Fibroblast of peridontal ligament (primary cell): ENCODE results near the gene EPS15.
"Not testable (repeated sequence)": the region's sequence is repeated elsewhere in the genome, so short reads cannot be mapped to it uniquely, and the experiment has no call there.

Experiments
- DNase-seq: peaks from one replicate; pipeline ENCODE4 v3.0.0-alpha.2; 2010; ENCODE audit errors: extremely low read depth

The EPS15 gene

DNA sequence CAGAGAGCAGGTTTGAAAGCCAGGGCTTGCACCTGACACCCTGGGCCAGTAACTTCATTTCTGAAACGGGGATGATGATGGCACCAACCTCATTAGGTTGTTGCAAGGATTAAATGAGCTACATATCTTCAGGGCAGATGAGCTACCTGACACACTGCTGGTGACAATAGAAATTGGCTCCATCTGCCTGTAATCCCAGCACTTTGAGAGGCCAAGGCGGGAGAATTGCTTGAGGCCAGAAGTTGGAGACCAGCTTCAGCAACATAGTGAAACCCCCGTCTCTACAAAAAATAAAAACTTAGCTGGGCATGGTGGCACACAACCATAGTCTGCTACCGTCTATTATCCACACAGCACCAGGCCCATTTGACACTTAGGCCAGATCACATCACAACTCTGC lies 182.4 kb downstream of the EPS15 start:
- no peak for DNase-seq

DNA sequence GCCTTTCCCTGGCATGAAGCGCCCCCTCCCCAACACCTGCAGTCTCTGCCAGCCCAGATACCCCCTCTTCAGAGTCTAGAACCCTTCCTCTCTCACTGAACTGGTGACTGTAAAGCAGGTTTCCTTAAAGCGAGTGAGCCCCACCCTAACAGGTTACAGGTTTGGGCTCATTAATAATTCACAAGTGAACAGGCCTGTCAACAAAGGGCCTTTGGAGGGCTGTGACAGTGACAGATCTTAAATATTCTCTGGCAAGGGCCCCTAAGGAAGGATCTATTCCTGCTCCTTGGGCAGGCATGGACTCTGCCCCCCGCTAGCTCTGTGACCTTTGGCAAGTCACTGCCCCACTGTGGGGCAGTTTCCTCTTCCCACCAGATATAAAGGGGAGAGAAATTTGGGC lies 183.1 kb downstream of the EPS15 start:
- DNase-seq = no peak

DNA sequence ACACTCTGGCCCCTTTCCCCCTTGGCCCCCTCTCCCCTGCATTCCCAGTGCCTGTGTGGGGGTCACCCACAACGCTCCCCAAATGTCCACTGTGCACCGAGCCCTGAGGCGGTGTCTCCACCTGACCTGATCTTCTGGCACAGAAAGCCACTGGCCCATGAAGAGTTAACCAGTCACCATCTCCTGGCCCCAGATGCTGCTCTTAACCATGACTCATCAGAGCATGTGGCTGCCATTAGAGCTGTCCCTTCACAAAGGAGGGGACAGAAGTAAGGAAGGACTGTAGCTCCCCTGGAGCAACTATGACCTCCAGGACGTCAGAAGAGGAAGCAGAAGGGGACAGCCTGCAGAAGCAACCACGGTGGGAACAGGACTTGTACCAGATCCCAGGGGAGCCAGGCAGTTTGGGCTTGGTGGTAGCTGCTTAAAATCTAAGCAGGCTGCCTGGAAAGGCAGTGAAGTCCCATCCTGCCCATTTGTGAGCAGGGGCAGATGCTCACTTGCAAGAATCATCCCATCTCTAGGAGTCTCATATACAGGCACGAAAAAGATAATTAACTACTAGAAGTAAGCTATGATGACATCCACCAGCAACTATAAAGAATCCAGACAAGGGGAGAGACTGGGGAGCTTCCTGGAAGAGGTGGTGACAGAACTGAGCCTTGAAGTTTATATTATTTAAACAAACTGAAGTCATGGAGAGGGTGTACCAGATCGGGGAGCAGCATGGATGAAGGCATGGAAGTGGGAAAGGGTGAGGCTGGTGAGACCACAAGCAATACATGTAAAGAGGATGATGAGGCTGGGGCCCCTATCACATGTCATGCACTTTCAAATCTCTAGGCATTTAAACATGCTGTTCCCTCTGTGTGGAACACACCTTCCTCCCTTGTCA lies 187.6 kb downstream of the EPS15 start:
- peak; percentile 45 for DNase-seq

DNA sequence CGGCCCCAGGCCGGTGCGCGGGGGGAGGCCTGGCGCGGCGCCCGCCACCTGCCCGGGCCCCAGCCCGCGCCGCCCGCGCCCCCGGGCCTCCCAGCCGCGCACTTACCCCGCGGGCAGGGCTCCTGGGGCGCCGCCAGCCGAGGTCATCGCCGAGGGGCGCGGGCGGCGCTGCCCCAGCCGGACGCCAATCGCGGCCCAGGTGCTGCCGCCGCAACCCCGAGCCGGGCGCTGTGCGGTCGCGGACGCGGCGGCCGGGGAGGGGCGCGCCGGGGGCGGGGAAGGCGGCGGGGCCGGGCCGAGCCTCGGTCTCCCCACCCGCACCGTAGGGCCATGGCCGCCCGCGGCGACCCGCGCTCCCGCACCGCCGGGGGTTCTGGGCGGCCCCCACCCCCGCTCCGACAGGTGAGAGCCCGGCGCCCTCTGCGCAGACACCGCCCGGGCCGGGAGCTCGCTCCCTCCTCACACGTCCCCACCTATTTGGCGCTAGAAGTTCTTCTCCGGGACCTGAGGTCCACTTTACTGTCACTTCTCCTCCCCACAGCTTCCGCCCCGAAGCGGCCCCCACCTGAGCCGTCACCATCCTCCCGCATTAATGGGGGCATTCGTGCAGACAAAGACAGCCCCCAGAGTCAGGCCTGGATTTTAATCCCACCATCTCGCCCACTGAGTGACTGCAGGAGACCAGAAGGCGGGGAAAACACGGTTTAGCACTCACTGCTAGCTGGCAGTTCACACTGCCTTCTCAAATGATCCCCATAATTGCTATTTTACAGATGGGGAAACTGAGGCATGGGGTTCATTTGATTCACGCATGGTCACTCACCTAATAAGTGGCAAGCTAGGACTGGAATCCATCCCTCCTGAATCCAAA lies 188.5 kb downstream of the EPS15 start, which contains the start of gene TTC39A:
TSS of gene TTC39A (minus strand) at position 232 of the 871 bp plus-strand sequence. CDS start at position 147, 85 bp downstream.
- DNase-seq = no peak

DNA sequence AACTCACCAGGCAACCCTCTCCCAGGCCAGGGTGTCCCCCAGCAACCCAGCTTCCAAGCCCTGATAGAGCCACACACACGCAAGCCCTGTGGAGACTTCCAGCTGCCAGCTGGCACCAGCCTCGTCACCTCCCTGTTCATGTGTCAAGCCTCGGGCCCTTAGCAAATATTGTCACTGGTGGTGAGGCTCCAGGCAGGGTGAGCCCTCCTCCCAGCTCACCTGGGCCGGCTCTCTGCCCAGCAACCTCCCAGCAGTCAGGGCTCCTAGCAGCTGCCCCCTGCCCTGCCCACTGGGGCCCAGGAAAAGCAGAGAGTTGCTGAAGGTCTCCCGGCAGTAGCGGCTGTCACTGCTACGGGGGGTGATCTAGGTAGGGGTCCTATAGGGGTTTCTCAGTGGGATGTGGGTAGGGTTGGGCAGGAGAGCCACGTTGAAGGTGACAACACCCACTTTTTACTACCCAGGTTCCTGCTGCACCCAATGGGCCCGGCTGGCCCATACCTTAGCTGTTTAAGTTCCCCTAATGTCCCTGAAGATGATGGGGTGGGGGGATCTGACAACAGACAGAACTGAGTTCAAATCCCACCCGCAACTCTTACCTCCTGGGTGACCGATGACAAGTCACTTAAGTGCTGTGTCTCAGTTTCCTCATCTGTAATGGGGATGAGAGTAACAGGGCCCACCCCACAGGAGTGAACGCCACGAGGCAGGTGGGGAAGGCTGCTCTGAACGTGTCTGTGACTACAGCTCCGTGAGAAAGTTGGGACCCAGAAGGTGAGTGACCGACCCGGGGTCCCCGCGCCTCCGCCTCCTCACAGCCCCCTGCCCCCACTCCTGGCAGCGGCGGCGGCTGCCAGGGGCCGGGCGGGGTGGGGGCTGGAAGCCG lies 189.4 kb downstream of the EPS15 start:
- no peak for DNase-seq

DNA sequence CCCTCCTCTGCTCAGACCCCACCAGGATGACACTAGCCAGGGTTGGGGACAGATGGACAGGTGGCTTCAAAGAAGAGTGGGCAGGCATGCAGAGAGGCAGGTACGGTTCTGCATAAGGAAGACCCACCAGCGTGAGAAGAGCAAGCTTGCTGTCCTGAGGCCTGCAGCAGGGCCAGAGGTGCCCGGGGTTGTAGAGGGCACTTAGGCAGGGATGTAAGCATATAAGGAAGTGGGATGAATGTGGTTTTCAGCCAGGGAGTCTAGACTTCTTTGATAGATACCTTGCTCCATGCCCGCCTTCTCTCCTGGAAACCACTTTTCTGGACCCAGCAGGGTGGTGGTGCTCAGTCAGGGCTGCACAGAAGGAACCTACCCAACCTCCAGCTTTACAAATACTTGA lies 190.1 kb downstream of the EPS15 start:
- no peak for DNase-seq

DNA sequence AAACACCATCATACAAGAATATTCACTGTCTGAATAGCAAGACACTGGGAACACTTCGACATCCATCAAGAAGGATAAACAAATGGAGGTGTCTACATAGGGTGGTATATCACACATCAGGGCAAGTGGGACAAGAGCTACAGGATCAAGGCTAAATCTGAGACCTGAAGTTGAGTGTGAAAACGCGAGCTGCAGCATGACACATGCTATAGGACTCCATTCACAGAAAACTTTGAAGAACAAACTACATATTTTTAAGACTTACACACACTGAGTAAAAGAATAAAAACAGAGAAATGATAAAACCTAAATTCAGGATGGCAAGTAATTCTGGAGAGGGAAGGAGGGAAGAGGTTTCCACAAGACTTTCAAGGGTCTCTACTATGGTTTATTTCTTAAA lies 190.8 kb downstream of the EPS15 start:
- DNase-seq = peak; percentile 27

DNA sequence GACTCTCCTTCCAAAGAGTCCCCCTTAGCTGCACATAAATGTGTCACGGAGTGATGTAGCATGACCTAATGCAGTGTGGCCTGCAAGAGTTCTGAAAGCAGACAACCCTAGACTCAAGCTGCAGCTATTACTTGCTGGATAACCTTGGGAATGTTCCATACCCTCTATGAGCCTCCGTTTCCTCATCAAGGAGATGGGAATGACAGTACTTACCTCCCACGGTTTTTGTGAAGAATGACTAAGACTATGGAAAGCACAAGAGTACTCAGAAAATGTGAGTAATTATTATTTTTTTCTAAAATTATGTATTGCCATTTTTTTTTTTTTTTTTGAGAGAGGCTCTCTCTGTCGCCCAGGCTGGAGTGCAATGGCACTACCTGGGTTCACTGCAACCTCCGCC lies 191.7 kb downstream of the EPS15 start:
- no peak for DNase-seq

DNA sequence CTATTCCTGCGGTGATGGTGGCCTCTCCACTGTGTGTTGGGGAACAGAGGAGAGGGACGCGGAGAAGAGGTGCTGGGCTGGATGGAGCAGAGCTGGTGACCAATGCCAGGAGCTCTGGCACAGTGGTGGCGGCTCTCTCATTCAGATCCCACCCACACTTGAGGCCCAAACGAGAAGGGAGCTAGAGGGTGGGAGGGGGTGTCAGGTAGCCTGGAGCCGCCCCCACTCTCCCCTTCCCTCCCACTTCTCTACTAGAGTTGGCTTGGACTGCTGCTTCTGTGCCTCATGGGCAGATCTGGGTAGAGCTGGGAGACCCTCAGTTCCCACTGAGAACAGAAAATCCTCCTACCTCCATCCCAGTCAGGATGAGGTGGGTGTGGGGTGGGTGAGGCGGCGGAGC lies 192.2 kb downstream of the EPS15 start:
- no peak for DNase-seq

DNA sequence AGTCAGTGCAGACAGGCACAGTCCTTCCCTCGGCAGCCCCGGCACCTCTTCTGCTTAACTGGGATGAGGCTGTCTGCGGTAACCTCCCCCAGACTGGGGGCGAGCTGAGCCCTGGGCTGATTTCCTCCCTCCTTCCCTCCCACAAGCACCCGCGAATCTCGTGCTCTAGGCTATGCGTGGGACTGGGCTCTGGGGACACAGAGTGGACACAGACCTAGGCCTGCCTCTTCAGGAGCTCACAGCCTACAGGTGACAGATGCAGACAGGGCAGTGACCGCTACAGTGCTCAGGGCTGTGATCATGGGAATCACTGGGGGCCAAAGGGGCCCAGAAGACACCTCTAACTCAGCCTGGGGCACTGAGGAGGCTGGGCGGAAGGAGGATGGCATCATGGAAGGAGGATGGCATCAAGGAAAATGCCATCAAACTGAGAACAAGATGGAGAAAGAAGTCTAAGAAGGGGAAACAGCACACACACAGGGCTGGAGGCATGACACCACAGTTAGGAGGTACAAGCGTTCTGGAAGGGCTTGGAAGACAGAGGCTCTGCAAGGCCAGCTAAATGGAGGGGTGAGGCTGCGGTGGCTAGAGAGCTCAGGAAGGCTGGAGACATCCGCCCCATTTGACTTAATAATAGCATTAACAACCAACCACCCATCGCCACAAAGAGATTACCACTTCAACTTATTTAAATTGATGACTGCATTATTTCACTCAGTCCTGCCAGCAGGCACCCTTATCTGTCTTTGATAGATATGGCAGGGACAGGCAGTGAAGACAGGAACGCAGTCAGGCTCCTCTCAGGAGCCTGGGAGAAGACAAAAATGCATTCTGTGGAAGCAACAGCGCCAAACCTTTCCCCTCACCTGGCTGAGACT lies 192.9 kb downstream of the EPS15 start:
- no peak for DNase-seq

DNA sequence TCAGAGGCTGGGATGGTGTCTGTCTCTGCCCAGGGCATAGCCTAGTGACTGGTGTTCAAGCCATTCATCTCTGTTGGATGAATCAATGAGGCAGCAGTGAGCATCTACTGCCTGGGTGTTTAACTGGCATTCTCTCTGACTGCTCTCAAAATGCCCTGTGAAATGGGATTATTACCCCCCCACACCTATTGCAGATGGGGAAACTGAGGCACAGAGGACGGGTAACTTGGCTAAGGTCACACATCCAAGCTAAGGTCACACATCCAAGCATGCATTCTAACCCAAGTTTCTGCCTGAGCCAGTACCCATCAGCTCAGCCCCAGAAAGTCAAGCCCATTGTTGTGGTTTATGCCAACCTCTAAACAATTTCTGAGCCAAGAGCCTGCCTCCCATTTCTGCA lies 193.7 kb downstream of the EPS15 start:
- no peak for DNase-seq

DNA sequence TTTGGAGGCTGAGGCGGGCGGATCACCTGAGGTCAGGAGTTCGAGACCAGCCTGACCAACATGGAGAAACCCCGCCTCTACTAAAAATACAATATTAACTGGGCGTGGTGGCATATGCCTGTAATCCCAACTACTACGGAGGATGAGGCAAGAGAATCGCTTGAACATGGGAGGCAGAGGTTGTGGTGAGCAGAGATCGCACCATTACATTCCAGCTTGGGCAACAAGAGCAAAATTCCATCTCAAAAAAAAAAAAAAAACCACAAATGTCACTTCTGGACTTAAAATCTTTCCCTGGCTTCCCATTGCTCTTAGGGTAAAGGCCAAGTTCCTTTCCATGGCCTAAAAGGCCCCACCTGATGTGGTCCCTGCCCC lies 194.1 kb downstream of the EPS15 start:
- not testable (repeated sequence) for DNase-seq

DNA sequence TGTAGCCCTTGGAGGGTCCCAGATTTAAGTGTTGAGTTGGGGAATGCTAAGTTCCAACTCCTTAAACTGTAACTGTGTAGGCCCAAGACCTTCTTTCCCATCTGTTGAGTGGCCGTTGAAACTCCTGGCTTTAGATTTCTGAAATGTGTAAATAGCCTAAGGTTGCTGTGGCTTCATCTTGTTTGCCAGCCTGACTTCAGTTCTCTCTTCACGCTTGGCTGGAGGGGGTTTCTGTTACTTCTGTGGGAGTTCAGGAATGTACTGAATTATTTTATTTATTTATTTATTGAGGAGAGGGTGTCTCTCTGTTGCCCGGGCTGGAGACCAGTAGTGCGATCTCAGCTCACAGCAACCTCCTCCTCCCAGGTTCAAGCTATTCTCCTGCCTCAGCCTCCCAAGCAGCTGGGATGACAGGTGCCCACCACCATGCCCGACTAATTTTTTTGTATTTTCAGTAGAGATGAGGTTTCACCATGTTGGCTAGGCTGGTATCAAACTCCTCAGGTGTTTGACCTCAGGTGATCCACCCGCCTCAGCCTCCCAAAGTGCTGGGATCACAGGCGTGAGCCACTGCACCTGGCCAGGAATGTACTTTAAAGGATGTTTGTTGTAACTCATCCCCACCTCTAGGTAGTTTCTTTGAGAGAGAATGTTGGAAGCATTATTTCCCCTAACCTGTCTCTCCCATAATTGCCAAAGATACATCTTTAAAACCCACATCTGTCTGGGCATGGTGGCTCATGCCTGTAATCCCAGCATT lies 194.6 kb downstream of the EPS15 start:
- DNase-seq = no peak

DNA sequence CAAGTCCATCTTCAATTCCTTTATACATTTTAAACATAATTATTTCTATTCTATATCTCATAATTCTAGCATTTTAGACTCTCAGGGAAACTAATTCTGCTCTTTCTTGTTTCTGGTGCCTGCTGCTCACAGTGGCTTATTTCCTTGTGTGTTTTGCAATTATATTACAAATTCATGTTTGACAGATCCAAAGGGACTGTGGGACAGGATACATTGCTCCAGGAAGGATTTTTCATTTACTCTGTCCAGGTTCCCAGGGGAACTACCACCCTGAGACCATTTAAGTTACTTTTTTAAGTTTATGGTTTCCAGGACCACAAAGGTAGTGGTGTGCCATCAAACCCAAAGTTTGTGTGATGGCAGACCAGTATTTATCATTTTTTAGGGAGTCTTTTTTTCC lies 195.3 kb downstream of the EPS15 start:
- DNase-seq = no peak

DNA sequence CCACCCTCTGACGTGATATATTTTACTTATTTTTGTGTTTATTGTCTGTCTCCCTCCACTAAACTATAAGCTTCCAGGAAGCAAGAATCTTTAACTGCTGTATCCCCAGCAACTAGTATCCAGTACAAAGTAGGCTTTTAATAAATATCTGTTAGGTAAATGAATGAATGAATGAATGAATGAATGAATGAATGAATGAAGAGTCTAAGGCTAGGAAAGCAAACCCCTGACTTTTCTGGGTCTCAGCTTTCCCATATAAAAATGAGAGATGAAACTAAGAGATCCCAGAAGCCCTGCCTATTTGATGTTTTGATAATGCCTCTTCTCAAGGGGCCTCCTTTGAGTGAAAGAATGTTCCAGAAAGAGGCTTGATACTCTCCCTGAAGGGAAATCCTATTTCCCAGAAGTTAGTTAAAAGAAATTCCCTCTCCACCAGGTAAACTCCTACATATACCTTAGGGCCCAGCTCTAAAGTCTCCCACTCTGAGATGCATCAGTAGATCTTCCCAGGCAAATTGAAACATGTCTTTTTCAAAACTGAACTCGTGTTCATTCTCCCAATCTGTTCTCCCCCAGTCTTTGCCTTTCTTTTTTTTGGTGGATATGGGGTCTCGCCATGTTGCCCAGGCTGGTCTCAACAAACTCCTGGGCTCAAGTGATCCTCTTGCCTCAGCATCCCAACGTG lies 196.5 kb downstream of the EPS15 start:
- DNase-seq = no peak

DNA sequence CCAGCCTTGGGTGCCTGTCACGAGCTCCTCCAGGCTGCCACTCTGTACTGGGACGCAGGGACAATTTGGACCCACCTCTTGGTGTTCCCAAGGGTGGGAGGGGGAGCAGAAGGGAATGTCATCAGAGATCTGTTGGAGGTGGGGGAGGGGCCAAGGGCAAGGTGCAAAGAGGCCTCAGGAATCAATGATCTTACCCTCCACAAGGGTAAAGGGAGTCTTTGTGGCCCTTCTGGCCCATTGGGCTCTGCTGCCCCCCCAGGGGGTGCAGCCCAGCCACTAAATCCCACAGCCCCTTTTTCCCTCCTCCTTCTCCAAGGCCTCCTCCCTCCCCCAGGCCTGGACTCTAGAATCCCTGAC lies 197.2 kb downstream of the EPS15 start:
- DNase-seq = no peak

DNA sequence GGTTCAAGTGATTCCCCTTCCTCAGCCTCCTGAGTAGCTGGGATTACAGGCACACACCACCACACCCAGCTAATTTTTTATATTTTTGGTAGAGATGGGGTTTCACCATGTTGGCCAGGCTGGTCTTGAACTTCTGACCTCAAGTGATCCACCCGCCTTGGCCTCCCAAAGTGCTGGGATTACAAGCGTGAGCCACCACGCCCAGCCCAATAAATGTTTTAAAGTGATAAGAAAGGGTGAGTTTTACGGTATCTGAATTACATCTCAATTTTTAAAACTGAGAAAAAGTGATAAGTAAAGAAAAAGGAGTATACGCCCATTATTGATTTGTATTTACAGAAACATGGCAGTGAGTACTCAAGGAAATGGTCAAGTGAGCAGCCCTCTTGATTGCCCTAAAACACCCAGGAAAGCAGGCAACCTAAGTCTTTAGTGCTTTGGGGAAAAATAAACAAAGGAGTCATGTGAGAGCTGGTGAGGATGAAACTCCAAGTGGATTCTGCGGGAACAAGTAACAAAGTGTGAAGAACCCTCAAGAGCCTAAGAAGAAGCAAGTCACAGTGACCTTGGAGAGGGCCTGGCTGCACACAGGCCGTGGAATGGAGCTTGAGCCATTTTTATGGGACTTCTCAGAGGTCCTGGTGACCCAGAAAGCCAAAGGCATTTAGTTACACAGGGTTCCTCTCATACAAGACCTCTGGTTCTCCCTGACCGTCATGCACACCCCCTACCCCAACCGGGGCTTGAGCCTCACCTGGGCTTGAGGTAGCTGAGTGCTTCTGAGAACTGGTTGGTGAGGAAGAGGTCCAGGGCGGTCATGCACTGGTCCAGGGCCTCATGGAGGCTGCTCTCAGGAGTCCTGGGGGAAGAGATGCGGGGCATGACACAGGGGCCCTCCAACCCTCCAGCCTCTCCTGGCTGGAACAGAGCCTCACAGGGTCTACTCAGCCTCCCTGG lies 197.8 kb downstream of the EPS15 start:
- no peak for DNase-seq

DNA sequence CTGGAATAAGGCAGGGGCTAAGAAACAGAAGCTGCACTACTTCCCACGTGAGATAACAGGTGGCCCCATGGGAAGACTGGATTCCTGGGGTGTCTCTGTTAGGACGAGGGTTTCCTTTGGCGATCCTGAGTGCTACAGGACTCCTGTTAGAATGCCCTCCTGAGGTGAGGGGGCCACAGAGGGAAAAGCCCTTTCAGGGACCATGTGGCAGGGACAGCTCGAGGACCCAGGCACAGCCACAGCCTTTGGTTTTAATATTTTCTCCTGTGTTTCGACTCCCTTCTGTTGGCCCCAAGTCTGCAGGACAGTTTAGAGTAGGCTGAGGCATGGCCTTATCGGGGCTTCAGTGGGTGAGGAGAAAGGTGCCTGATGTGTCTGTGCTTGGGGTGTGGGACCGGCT lies 201.3 kb downstream of the EPS15 start:
- DNase-seq = no peak

DNA sequence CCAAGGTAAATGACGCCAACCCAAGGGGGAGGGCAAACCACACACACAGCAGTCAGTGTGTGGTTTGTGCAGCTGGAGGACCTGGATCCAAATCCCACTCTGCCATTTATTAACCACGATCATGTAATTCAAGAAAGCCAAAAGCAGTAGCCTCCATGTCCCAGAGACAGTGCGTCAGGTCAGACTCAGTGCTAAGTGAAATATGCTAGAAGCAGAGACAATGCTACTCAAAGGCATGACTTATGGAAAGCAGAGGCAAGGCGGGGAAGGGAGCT lies 202.3 kb downstream of the EPS15 start:
- no peak for DNase-seq
